Activated B cell treated with CpG ODN at 0.5 μM for 24 hours (primary cell): ENCODE results near the gene DPF1. TPM values are rescaled to one million over a fixed set of nuclear protein-coding genes. Genes with fewer than 3 reads are reported as not detected.

Experiments used
- ATAC-seq: fragments of 200-7000 bp; cut with Tn5 transposase; one replicate; pipeline ENCODE4 v1.10.0; 2021; ENCODE audit warnings: low read depth, mild to moderate bottlenecking, moderate library complexity
- CTCF ChIA-PET: fragments of 350-600 bp; sonication (Branson Sonifier 250); formaldehyde crosslinking; loops from one replicate; lab custom pipeline; 2021; ENCODE audit warnings: antibody characterized with exemption; lab: Charles Lee
- POLR2A ChIA-PET: fragments of 350-600 bp; sonication (Branson Sonifier 250); formaldehyde crosslinking; loops from one replicate; lab custom pipeline; 2021; ENCODE audit warnings: antibody characterized with exemption; lab: Charles Lee
- DNase-seq: peaks from one replicate; pipeline ENCODE4 v3.0.0; 2022
- H3K27ac Mint-ChIP-seq: one replicate; pipeline ENCODE4 v1.8.0; 2020; ENCODE audit warnings: mixed read lengths
- H3K27me3 Mint-ChIP-seq: one replicate; pipeline ENCODE4 v1.8.0; 2021; ENCODE audit warnings: mixed read lengths
- H3K36me3 Mint-ChIP-seq: one replicate; pipeline ENCODE4 v1.8.0; 2021; ENCODE audit warnings: low read depth, mixed read lengths
- H3K4me1 Mint-ChIP-seq: one replicate; pipeline ENCODE4 v1.8.0; 2021; ENCODE audit warnings: mixed read lengths
- H3K4me3 Mint-ChIP-seq: one replicate; pipeline ENCODE4 v1.8.0; 2020; ENCODE audit warnings: mild to moderate bottlenecking, mixed read lengths
- H3K9me3 Mint-ChIP-seq: one replicate; pipeline ENCODE4 v1.8.0; 2020; ENCODE audit warnings: mixed read lengths
- intact Hi-C: fragments of 100-400 bp; cut with micrococcal nuclease; formaldehyde crosslinking; loops from one replicate; pipeline ENCODE4 v1.15.1; 2024
- total RNA-seq: library from RNA; stranded (reverse); gene quantifications from 2 replicates; pipeline ENCODE4 v1.2.3, GENCODE V29; 2022
- TF ChIP-seq, protein P1 (sequence below): fragments of 200-600 bp; IDR thresholded peaks from one replicate; pipeline ENCODE4 v1.8.0; 2022; ENCODE audit warnings: antibody characterized with exemption, mild to moderate bottlenecking

DPF1 gene
- total RNA-seq, 1 donor from 2014 or later = not detected

DNA sequence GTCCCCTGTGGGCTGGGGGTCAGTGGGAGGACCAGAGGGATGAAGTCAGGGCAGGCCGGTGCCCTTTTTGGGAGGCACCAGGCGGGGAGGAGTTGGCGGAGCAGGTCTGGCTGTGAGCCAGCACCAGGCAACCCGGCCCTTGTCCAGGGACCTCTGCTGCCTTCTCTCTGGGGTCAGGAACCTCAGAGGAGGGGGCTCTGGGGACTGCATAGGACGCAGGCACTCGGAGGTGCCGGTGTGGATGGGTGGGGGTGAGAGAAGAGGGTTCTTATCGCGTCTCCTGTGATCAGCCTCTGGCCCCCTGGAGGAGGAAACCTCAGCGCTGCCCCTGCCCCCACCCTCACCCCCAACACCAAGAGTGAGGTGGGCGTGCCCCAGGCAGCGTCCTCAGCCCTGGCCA is 16.5 kb downstream of the DPF1 start:
- DNase-seq (no peak), ATAC-seq (no peak)
- TF ChIP-seq, protein P1, sequence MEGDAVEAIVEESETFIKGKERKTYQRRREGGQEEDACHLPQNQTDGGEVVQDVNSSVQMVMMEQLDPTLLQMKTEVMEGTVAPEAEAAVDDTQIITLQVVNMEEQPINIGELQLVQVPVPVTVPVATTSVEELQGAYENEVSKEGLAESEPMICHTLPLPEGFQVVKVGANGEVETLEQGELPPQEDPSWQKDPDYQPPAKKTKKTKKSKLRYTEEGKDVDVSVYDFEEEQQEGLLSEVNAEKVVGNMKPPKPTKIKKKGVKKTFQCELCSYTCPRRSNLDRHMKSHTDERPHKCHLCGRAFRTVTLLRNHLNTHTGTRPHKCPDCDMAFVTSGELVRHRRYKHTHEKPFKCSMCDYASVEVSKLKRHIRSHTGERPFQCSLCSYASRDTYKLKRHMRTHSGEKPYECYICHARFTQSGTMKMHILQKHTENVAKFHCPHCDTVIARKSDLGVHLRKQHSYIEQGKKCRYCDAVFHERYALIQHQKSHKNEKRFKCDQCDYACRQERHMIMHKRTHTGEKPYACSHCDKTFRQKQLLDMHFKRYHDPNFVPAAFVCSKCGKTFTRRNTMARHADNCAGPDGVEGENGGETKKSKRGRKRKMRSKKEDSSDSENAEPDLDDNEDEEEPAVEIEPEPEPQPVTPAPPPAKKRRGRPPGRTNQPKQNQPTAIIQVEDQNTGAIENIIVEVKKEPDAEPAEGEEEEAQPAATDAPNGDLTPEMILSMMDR = no peak
- POLR2A ChIA-PET = no interaction called here
- Mint-ChIP-seq H3K27me3 (peaks cover 21% of the 10 kb centered on the region), H3K9me3 (no peaks in the 10 kb centered on the region), H3K27ac (no peak overlapping the region), H3K36me3 (peaks cover 56% of the 10 kb centered on the region), H3K4me1 (peaks cover 18% of the 10 kb centered on the region), H3K4me3 (no peak overlapping the region)
- CTCF ChIA-PET = no interaction called here
- intact Hi-C loops = no loop called here

DNA sequence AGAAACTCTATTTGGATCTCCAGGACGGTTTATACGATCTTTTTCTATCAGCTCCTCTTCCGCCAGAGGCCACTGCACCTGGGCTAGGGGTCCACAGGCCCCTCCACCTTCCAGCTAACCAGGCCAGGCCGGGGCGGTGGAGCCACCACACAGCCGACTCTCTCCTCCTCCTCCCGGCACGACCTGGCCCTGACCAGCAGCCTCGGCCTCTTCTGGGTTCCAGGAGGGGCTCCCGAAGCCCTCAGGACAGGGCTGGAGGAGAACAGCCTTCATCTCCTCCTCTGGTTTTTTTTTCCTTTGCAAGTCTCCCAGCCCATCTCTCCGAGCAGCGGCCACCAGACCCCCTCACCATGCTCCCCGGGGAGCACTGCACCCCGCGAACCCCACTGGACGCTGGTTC is 17.1 kb downstream of the DPF1 start:
- Mint-ChIP-seq H3K9me3 (no peaks in the 10 kb centered on the region), H3K27me3 (peaks cover 21% of the 10 kb centered on the region), H3K27ac (no peak overlapping the region)

DNA sequence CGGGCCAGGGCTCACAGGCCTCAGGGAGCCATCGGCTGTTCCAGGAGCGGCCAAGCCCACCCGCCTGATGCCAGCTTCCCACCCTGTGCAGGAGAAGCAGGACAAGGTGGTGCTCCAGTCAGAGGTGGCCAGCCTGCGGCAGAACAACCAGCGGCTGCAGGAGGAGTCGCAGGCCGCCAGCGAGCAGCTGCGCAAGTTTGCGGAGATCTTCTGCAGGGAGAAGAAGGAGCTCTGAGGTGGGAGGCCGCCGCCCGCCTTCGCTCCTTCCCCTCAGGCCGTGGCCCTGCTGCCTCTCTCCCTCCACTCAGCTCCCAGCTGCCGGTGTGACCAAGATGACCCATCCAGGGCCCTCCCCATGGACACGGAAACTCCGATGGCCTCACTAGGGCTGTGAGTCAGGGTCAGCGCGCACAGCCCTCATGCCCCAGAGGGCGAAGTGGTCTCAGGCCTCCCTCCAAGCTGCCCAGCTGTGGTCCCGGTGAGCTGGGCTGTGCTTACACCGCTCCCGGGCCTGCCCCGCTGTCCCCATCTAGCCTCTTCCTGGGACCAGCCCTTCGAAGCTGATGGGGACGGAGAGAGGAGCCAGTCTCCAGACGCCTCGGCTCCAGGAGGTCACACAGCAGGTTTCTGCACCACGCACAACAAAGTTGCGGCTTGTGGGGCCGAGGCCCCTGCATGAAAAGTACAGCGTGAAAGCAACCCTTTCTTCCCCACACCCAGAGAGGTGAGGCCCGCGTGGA is 17.8 kb downstream of the DPF1 start:
- Mint-ChIP-seq H3K9me3 (no peaks in the 10 kb centered on the region), H3K27ac (no peak overlapping the region), H3K27me3 (peaks cover 21% of the 10 kb centered on the region), H3K4me3 (no peak overlapping the region), H3K4me1 (peaks cover 18% of the 10 kb centered on the region), H3K36me3 (peaks cover 68% of the 10 kb centered on the region)
- intact Hi-C loops = no loop called here
- ATAC-seq = no peak
- TF ChIP-seq, protein P1 = no peak
- ChIA-PET POLR2A (no interaction called here), CTCF (no interaction called here)
- no peak for DNase-seq

More for the DNA sequence above, 17.1 kb downstream of the DPF1 start:
- intact Hi-C loops = no loop called here
- H3K4me1 Mint-ChIP-seq = peaks cover 18% of the 10 kb centered on the region
- no peak for ATAC-seq
- H3K36me3 Mint-ChIP-seq = peaks cover 61% of the 10 kb centered on the region
- DNase-seq = no peak
- ChIA-PET CTCF (no interaction called here), POLR2A (no interaction called here)
- H3K4me3 Mint-ChIP-seq = no peak overlapping the region
- TF ChIP-seq, protein P1 = no peak

DNA sequence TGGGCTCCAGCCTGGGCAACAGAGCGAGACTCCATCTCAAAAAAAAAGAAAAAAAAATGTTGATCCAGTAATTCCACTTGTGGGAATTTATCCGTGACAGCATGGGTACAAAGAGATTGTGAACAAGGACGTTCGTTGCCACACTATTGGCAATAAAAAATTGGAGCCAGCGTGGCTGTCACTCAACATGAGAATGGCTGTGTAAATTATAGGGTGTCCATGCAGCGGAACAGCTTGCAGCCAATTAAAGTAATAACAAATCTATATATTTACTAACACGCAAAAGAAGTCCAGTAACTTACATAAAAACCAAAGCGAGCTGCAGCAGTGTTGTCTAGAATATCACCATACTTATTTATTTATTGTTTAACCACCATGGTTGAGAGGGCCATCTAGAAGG is 19.3 kb downstream of the DPF1 start:
- peaks cover 6% of the 10 kb centered on the region for H3K4me1 Mint-ChIP-seq
- H3K27ac Mint-ChIP-seq = no peak overlapping the region
- TF ChIP-seq, protein P1 = no peak
- intact Hi-C loops = no loop called here
- DNase-seq = no peak
- no peak overlapping the region for H3K4me3 Mint-ChIP-seq
- POLR2A ChIA-PET = interaction anchor here (0.6 kb wide), 1 partner anchor 12 kb away, joined by 3 read pairs; no protein-coding TSS in a partner anchor
- H3K27me3 Mint-ChIP-seq = peaks cover 9% of the 10 kb centered on the region
- ATAC-seq = no peak
- CTCF ChIA-PET = no interaction called here
- H3K36me3 Mint-ChIP-seq = peaks cover 79% of the 10 kb centered on the region
- no peaks in the 10 kb centered on the region for H3K9me3 Mint-ChIP-seq

DNA sequence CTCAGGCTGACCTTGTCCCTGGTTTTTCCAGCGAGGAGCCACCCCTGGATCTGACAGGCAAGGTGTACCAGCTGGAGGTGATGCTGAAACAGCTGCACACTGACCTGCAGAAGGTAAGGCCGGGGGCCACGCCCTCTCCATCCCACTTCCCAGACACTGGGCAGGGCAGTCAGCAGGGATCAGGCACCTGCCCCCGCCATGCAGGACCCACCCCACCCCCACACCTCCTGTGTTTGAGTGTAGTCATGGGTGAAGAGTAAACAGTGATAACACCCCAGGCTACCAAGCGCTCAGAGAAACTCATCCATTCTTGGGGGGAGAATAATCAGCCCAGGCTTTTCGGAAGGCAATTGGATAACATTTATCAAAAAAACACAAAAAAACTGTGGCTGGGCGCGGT is 19.9 kb downstream of the DPF1 start:
- TF ChIP-seq, protein P1 = no peak
- Mint-ChIP-seq H3K36me3 (peaks cover 80% of the 10 kb centered on the region), H3K9me3 (no peaks in the 10 kb centered on the region), H3K27ac (no peak overlapping the region), H3K27me3 (peaks cover 4% of the 10 kb centered on the region), H3K4me3 (no peak overlapping the region), H3K4me1 (no peaks in the 10 kb centered on the region)
- intact Hi-C loops = no loop called here
- POLR2A ChIA-PET = no interaction called here
- ATAC-seq = no peak
- CTCF ChIA-PET = no interaction called here
- DNase-seq = no peak
